NCI-H2227 treated with DMSO at 0.1 percent for 48 hours (cell line): ENCODE data around the gene MNAT1.
"Not testable (repeated sequence)": the region's sequence is repeated elsewhere in the genome, so short reads cannot be mapped to it uniquely, and the experiment has no call there.

Source experiments
- DNase-seq: peaks from one replicate; lab custom pipeline; 2025; lab: John Stamatoyannopoulos, UW

Gene MNAT1

GRCh38 chr14:60734465-60735242, at the start of gene MNAT1:
Gene MNAT1 (plus strand): TSS chr14:60734761. CDS start chr14:60734863, 102 bp downstream.
- DNase-seq: peak; percentile 71

- no peak for DNase-seq
Measured at GRCh38 chr14:60686865-60687264, 47.7 kb upstream of the MNAT1 start.

GRCh38 chr14:60691383-60692113, 43.0 kb upstream of the MNAT1 start:
- no peak for DNase-seq

GRCh38 chr14:60695327-60695726, 39.2 kb upstream of the MNAT1 start:
- no peak for DNase-seq

- no peak for DNase-seq
Measured at GRCh38 chr14:60700598-60700997, 34.0 kb upstream of the MNAT1 start.

- no peak for DNase-seq
Measured at GRCh38 chr14:60705100-60705499, 29.5 kb upstream of the MNAT1 start.

GRCh38 chr14:60707858-60708257, 26.7 kb upstream of the MNAT1 start:
- DNase-seq: no peak

GRCh38 chr14:60710494-60710893, 24.1 kb upstream of the MNAT1 start:
- no peak for DNase-seq

- no peak for DNase-seq
Measured at GRCh38 chr14:60713513-60713912, 21.0 kb upstream of the MNAT1 start.

- no peak for DNase-seq
Measured at GRCh38 chr14:60720391-60720790, 14.2 kb upstream of the MNAT1 start.

GRCh38 chr14:60720962-60721325, 13.6 kb upstream of the MNAT1 start:
- no peak for DNase-seq

- no peak for DNase-seq
Measured at GRCh38 chr14:60721326-60722106, 13.0 kb upstream of the MNAT1 start.

GRCh38 chr14:60722107-60722356, 12.5 kb upstream of the MNAT1 start:
- DNase-seq: no peak

GRCh38 chr14:60722357-60723115, 12.0 kb upstream of the MNAT1 start:
- DNase-seq: no peak

- DNase-seq: no peak
Measured at GRCh38 chr14:60723116-60723906, 11.2 kb upstream of the MNAT1 start.

- DNase-seq: peak; percentile 72
Measured at GRCh38 chr14:60723907-60724618, 10.5 kb upstream of the MNAT1 start, which contains the start of gene SIX4. Gene SIX4 (minus strand): TSS chr14:60724351. CDS start chr14:60724074, 277 bp downstream.

- DNase-seq: not testable (repeated sequence)
Measured at GRCh38 chr14:60731291-60731690, 3.3 kb upstream of the MNAT1 start.

GRCh38 chr14:60732840-60733483, 1.6 kb upstream of the MNAT1 start:
- no peak for DNase-seq

GRCh38 chr14:60735416-60735815, 855 bp downstream of the MNAT1 start:
- DNase-seq: no peak

GRCh38 chr14:60736494-60736893, 1.9 kb downstream of the MNAT1 start:
- DNase-seq: no peak
